Measurements from ENCODE around the gene CLSTN3.

Gene CLSTN3

GRCh38 chr12:7129872-7130691 is at the start of gene CLSTN3:
Gene CLSTN3, plus strand, starts transcription at chr12:7130371. Its CDS starts 278 bp downstream, at chr12:7130649.
- DNase-seq: peak; percentile 82

- DNase-seq: no peak
Measured at GRCh38 chr12:7081037-7081436, 49.1 kb upstream of the CLSTN3 start.

GRCh38 chr12:7083125-7083524 is 47.0 kb upstream of the CLSTN3 start:
- no peak for DNase-seq

GRCh38 chr12:7089196-7089871 is 40.8 kb upstream of the CLSTN3 start:
- no peak for DNase-seq

- no peak for DNase-seq
Measured at GRCh38 chr12:7090222-7090998, 39.8 kb upstream of the CLSTN3 start.

GRCh38 chr12:7091171-7091570 is 39.0 kb upstream of the CLSTN3 start:
- DNase-seq: no peak

- no peak for DNase-seq
Measured at GRCh38 chr12:7091660-7092228, 38.4 kb upstream of the CLSTN3 start.

GRCh38 chr12:7092229-7092985 is 37.8 kb upstream of the CLSTN3 start, which contains the start of gene C1R:
Gene C1R, minus strand, starts transcription at chr12:7092445. Its CDS starts 57 bp downstream, at chr12:7092388.
- peak; percentile 63 for DNase-seq

GRCh38 chr12:7092986-7093460 is 37.1 kb upstream of the CLSTN3 start:
- no peak for DNase-seq

GRCh38 chr12:7093486-7093885 is 36.7 kb upstream of the CLSTN3 start:
- no peak for DNase-seq

GRCh38 chr12:7093892-7094291 is 36.3 kb upstream of the CLSTN3 start:
- no peak for DNase-seq

GRCh38 chr12:7096006-7096932 is 33.9 kb upstream of the CLSTN3 start:
- DNase-seq: no peak

- no peak for DNase-seq
Measured at GRCh38 chr12:7096979-7097378, 33.2 kb upstream of the CLSTN3 start.

GRCh38 chr12:7099290-7099996 is 30.7 kb upstream of the CLSTN3 start:
- no peak for DNase-seq

- no peak for DNase-seq
Measured at GRCh38 chr12:7100239-7100638, 29.9 kb upstream of the CLSTN3 start.

GRCh38 chr12:7101047-7101693 is 29.0 kb upstream of the CLSTN3 start:
- no peak for DNase-seq

GRCh38 chr12:7101694-7102131 is 28.5 kb upstream of the CLSTN3 start:
- no peak for DNase-seq

- DNase-seq: no peak
Measured at GRCh38 chr12:7102582-7102981, 27.6 kb upstream of the CLSTN3 start.

- no peak for DNase-seq
Measured at GRCh38 chr12:7103837-7104584, 26.2 kb upstream of the CLSTN3 start.

All from stimulated activated CD4-positive, alpha-beta T cell treated with anti-CD3 and anti-CD28 coated beads, Interleukin-1b, Interleukin-23, amount 100 ng/mL, for 48 hours (primary cell).